ENCODE measurements around the gene ITGA11. TPM values are rescaled to one million over a fixed set of nuclear protein-coding genes. Genes with fewer than 3 reads are reported as not detected.

ITGA11 gene
- total and polyA plus RNA-seq, 2 of the 4 experiments (the other 2 are of a cell fraction), result 4.1 to 6.6 TPM

DNA sequence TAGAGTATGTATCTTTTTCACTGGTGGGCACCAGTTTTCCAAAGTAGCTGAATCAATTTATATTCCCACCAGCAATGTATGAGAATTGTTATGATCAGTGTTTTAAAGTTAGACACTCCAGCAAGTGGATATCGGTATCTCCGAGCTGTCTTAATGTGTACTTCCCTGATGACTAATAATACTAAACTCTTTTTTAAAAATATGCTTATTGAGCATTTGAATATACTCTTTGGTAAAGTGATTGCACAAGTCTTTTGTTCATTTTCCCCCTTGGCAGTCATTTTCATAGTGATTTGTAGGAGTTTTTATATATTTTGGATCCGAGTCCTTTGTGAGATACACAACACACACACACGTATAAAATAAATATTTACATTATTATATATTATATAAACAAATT, 166.9 kb downstream of the ITGA11 start:
- no peak overlapping the region for H3K4ac ChIP-seq (ENCODE audit: low read depth, low read length)
- no peak overlapping the region for H2AK9ac ChIP-seq (replicated peaks; ENCODE audit: low read depth, low read length, poor library complexity)
- no TSS peak for BruUV-seq (replicated peaks)

More for the DNA sequence above, 166.9 kb downstream of the ITGA11 start:
- H3K79me1 ChIP-seq (ENCODE audit: low read depth in 1 of 2, low read length in 2 of 2), result no peaks in the 10 kb centered on the region
- no peak overlapping the region for H3K56ac ChIP-seq (ENCODE audit: extremely low read depth, insufficient read depth, low read length)
- H3K9me1 ChIP-seq (ENCODE audit: insufficient read depth, low read length), result no peaks in the 10 kb centered on the region
- TF ChIP-seq, protein P1, sequence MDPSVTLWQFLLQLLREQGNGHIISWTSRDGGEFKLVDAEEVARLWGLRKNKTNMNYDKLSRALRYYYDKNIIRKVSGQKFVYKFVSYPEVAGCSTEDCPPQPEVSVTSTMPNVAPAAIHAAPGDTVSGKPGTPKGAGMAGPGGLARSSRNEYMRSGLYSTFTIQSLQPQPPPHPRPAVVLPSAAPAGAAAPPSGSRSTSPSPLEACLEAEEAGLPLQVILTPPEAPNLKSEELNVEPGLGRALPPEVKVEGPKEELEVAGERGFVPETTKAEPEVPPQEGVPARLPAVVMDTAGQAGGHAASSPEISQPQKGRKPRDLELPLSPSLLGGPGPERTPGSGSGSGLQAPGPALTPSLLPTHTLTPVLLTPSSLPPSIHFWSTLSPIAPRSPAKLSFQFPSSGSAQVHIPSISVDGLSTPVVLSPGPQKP (IDR thresholded peaks at IDR 0.05; ENCODE audit: borderline replicate concordance, low read depth, low read length), result no peak
- 0 out of 2 replicates have a peak, but pooled peaks have one; percentile 18 for TF ChIP-seq CEBPB (IDR thresholded peaks at IDR 0.05; ENCODE audit: low read depth, low read length)
- no peak for TF ChIP-seq NFE2L2 (IDR thresholded peaks at IDR 0.05; ENCODE audit: low read depth, low read length)
- no peak for TF ChIP-seq RCOR1 (IDR thresholded peaks at IDR 0.05; ENCODE audit: insufficient replicate concordance, low read length)
- TF ChIP-seq MAFK (IDR thresholded peaks at IDR 0.05; ENCODE audit: low read depth, low read length), result 0 out of 2 replicates have a peak, but pooled peaks have one; percentile 1
- H3K27me3 ChIP-seq (ENCODE audit: control insufficient read depth, insufficient read depth, low read length), result 0 out of 2 replicates have a peak, but pooled peaks cover 1% of the 10 kb centered on the region
- no peak overlapping the region for H2BK5ac ChIP-seq (ENCODE audit: low read depth, low read length, poor library complexity, severe bottlenecking)
- WGBS, 2 experiments (ENCODE audit: extremely low coverage in 2 of 2, insufficient read length in 1 of 2), result no CpG with 5 or more reads among the region's 4 CpGs
- H3K18ac ChIP-seq (ENCODE audit: low read depth, low read length), result no peak overlapping the region
- H3K23ac ChIP-seq (ENCODE audit: low read depth, low read length), result no peak overlapping the region
- H3K4me1 ChIP-seq (ENCODE audit: control insufficient read depth, insufficient read depth, low read length), result peaks cover 2% of the 10 kb centered on the region; the same call in 1 of the 2 replicates
- no peaks in the 10 kb centered on the region for H3K36me3 ChIP-seq (ENCODE audit: control insufficient read depth, insufficient read depth, low read length)
- no peak overlapping the region for H3K14ac ChIP-seq (replicated peaks; ENCODE audit: low read depth, low read length)
- no peak overlapping the region for H2AK5ac ChIP-seq (ENCODE audit: low read depth, low read length)
- CTCF ChIA-PET, result interaction anchor here (1.6 kb wide), 1 partner anchor 10 kb away, joined by 3 read pairs; no protein-coding TSS in a partner anchor
- H3K27ac ChIP-seq (ENCODE audit: insufficient read depth, low read length), result no peak overlapping the region
- no peak overlapping the region for H4K91ac ChIP-seq (ENCODE audit: insufficient read depth, low read depth, low read length)
- in situ Hi-C loops (cut with MboI; ENCODE audit: low sequenced_read_pairs), result no loop called here
- no peak overlapping the region for H4K8ac ChIP-seq (ENCODE audit: low read depth in 2 of 2, low read length in 2 of 2)
- no peak overlapping the region for H2AFZ ChIP-seq (replicated peaks; ENCODE audit: low read length, poor library complexity)
- no peak overlapping the region for H2BK20ac ChIP-seq (ENCODE audit: low read depth, low read length)
- no peak for ATAC-seq (ENCODE audit: low read depth)
- H3K4me2 ChIP-seq (ENCODE audit: low read depth, low read length), result no peak overlapping the region
- H3K9ac ChIP-seq (ENCODE audit: low read depth, low read length), result no peak overlapping the region
- no peaks in the 10 kb centered on the region for H3K9me3 ChIP-seq (ENCODE audit: control insufficient read depth, insufficient read depth, low read length)
- H4K20me1 ChIP-seq (ENCODE audit: insufficient read depth, low read length), result no peaks in the 10 kb centered on the region
- H2BK15ac ChIP-seq (ENCODE audit: low read depth, low read length), result no peak overlapping the region
- POLR2A ChIA-PET (ENCODE audit: unreplicated experiment), result no interaction called here
- no peak for DNase-seq
- no peak overlapping the region for H4K5ac ChIP-seq (ENCODE audit: low read depth, low read length)
- H3K4me3 ChIP-seq (ENCODE audit: insufficient read depth, low read depth, low read length), result no peak overlapping the region
- H2BK120ac ChIP-seq (ENCODE audit: low read depth, low read length), result no peak overlapping the region
- intact Hi-C loops (cut with micrococcal nuclease), result no loop called here
- dilution Hi-C loops (cut with HindIII; ENCODE audit: low sequenced_read_pairs, unreplicated experiment), result no loop called here

Measured in IMR-90 (cell line).